Activated naive CD8-positive, alpha-beta T cell (primary cell): Measurements from ENCODE around the gene TPH2.

Source experiments
- H3K27ac Mint-ChIP-seq: one replicate; pipeline ENCODE4 v1.8.0; 2021; ENCODE audit warnings: mixed read lengths
- H3K27me3 Mint-ChIP-seq: one replicate; pipeline ENCODE4 v1.8.0; 2021; ENCODE audit warnings: mixed read lengths
- H3K36me3 Mint-ChIP-seq: one replicate; pipeline ENCODE4 v1.8.0; 2021; ENCODE audit warnings: mixed read lengths
- H3K4me1 Mint-ChIP-seq: one replicate; pipeline ENCODE4 v1.8.0; 2021; ENCODE audit warnings: low read depth, mixed read lengths
- H3K4me3 Mint-ChIP-seq: one replicate; pipeline ENCODE4 v1.8.0; 2021; ENCODE audit warnings: mild to moderate bottlenecking, mixed read lengths
- H3K9me3 Mint-ChIP-seq: one replicate; pipeline ENCODE4 v1.8.0; 2021; ENCODE audit warnings: low read depth, mixed read lengths

Gene TPH2

DNA sequence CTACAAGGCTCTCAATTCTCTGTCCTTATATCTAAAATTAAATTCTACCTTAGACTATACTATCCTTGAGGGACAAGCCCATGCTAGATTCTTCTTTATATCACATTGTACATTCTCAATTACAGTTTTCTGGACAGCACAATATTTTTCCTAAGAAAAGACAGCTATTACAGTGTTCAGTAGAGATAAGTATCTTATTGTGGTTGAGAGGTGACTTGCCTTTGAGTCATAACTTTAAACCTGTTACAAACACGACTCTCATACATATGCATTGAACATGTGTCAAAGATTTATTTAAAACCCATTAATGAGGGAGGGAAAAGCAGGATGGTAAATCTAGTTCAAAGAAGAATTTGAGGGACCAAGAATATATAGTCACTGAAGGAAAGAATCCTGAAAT is 61.1 kb downstream of the TPH2 start:
- Mint-ChIP-seq H3K9me3 (no peaks in the 10 kb centered on the region), H3K27me3 (peaks cover 9% of the 10 kb centered on the region), H3K4me1 (no peaks in the 10 kb centered on the region), H3K27ac (no peak overlapping the region), H3K36me3 (no peaks in the 10 kb centered on the region), H3K4me3 (no peak overlapping the region)

DNA sequence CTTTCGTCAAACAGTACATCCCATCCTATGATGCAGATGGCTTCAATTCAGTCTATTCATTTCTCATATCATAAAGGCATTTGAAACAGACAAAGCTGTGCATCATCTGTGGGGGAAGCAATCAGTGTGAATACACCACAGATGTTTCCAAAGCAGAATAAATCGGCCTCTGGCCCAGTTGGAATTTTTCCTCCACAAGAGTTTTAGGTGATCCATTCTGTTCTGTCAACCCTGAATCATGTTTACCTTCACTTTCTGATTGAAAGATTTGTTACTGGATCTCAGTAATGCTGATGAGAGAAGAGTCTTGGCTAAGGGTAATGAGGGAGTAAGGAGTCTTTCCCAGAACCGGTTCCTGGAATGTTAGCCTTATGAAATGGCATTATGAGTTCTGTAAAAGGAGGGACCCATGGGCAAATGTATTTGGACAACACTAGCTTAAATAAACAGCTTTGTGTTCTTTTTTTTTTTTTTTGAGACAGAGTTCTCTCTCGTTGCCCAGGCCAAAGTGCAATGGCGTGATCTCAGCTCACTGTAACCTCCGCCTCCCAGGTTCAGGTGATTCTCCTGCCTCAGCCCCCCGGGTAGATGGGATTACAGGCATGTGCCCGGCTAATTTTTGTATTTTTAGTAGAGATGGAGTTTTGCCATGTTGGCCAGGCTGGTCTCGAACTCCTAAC is 62.5 kb downstream of the TPH2 start:
- no peaks in the 10 kb centered on the region for H3K36me3 Mint-ChIP-seq
- H3K4me1 Mint-ChIP-seq, result no peaks in the 10 kb centered on the region
- H3K27ac Mint-ChIP-seq, result no peak overlapping the region
- peaks cover 14% of the 10 kb centered on the region for H3K27me3 Mint-ChIP-seq
- H3K9me3 Mint-ChIP-seq, result no peaks in the 10 kb centered on the region
- no peak overlapping the region for H3K4me3 Mint-ChIP-seq

DNA sequence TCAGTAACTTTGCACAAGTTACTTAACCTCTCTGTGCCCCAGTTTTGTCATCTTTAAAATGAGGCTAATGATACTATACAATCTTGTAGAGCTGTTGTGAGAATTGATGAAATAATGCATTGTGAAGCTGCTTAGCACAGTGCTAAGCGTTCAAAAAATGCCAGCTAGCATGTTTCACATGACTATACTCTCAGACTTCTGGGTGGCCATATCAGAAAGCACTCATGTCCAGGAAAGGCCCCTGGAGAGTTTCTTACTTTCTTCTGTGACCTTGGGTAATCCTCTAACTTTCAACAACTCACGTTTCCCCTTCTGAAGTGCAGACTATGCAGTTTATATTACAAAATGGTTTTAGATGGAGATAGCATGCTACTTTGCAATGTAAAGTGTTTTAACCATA is 68.1 kb downstream of the TPH2 start:
- no peaks in the 10 kb centered on the region for H3K9me3 Mint-ChIP-seq
- no peak overlapping the region for H3K27ac Mint-ChIP-seq
- no peaks in the 10 kb centered on the region for H3K4me1 Mint-ChIP-seq
- H3K4me3 Mint-ChIP-seq, result no peak overlapping the region
- H3K36me3 Mint-ChIP-seq, result no peaks in the 10 kb centered on the region
- H3K27me3 Mint-ChIP-seq, result peaks cover 11% of the 10 kb centered on the region

DNA sequence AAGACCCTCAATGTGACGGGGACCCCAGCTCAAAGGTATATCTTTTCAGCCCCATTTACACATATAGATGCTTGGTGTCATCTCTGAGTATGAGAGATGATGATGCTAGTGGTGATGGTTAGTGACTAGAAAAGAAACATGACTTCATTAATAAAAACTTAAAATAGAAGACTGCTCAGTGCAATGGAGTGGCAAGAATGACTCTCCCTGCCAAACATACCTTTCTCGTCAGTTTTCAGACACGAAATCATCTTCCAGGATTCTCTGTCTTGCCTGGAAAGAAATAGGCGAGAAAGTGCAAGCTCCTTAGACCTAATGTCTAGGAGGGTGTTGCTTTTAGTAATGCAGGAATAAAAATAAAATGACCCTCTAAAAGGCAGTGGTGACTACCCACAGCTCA is 71.7 kb downstream of the TPH2 start:
- H3K27ac Mint-ChIP-seq, result no peak overlapping the region
- H3K9me3 Mint-ChIP-seq, result no peaks in the 10 kb centered on the region
- no peak overlapping the region for H3K4me3 Mint-ChIP-seq
- H3K27me3 Mint-ChIP-seq, result peaks cover 13% of the 10 kb centered on the region
- H3K4me1 Mint-ChIP-seq, result no peaks in the 10 kb centered on the region
- H3K36me3 Mint-ChIP-seq, result no peaks in the 10 kb centered on the region

DNA sequence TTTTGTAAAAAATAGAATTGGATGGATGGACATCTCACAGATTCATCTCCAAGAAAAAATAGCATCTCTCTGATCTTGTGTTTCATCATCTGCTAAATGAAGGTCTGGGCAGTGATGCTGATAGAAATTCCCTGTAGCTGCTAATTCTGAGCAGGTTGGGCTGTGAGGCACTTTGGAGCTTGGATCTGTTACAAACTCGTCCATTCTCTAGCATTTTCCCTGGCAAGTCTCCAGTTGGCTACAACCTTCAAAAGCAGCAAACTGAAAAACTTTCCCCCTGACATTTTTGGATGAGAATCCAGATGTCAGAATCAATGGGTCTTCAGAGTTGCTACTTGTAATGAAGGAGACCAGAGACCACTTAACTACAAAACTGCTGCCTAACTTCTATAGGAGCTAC is 72.7 kb downstream of the TPH2 start:
- no peak overlapping the region for H3K4me3 Mint-ChIP-seq
- no peaks in the 10 kb centered on the region for H3K36me3 Mint-ChIP-seq
- no peak overlapping the region for H3K27ac Mint-ChIP-seq
- H3K4me1 Mint-ChIP-seq, result no peaks in the 10 kb centered on the region
- no peaks in the 10 kb centered on the region for H3K9me3 Mint-ChIP-seq
- peaks cover 6% of the 10 kb centered on the region for H3K27me3 Mint-ChIP-seq

DNA sequence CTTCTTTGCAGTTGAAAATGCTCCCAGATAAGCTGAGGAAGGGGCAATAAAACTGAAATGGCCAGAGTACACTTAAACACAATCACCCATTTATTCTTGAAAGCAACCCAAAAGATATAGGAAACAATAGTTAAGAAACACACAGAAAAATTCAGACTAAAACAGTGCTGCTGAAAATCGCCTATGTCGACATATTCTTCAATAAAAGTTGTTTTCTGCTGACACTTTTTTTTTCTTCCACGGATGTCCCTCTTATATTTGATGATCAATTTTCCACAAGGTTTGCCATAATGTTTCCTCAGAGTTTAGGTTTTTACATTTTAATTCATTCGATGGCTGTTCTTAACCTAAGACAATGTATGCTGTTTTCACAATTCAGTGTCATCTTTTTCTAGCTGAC is 74.2 kb downstream of the TPH2 start:
- no peaks in the 10 kb centered on the region for H3K36me3 Mint-ChIP-seq
- no peaks in the 10 kb centered on the region for H3K9me3 Mint-ChIP-seq
- H3K27ac Mint-ChIP-seq, result no peak overlapping the region
- peaks cover 6% of the 10 kb centered on the region for H3K27me3 Mint-ChIP-seq
- H3K4me3 Mint-ChIP-seq, result no peak overlapping the region
- H3K4me1 Mint-ChIP-seq, result no peaks in the 10 kb centered on the region

DNA sequence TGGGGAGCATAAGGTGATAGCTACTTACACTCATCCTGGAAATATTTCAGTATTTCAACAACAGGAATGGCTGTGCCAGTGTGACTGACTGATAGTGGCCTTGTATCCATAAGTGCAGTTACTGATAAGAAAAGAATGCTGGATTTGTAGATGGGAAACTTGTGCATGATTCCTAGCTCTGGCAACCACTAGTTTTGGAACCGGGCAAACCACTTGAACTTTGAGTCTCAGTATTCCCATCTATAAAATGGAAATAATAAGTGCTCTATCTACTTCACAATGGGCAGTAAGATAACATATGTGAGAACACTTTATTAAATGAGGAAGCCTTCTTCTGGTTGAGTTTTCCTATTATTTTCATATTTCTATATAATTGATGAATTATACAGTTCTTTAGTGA is 77.2 kb downstream of the TPH2 start:
- no peak overlapping the region for H3K27ac Mint-ChIP-seq
- H3K9me3 Mint-ChIP-seq, result no peaks in the 10 kb centered on the region
- peaks cover 13% of the 10 kb centered on the region for H3K27me3 Mint-ChIP-seq
- no peaks in the 10 kb centered on the region for H3K4me1 Mint-ChIP-seq
- H3K36me3 Mint-ChIP-seq, result no peaks in the 10 kb centered on the region
- no peak overlapping the region for H3K4me3 Mint-ChIP-seq

DNA sequence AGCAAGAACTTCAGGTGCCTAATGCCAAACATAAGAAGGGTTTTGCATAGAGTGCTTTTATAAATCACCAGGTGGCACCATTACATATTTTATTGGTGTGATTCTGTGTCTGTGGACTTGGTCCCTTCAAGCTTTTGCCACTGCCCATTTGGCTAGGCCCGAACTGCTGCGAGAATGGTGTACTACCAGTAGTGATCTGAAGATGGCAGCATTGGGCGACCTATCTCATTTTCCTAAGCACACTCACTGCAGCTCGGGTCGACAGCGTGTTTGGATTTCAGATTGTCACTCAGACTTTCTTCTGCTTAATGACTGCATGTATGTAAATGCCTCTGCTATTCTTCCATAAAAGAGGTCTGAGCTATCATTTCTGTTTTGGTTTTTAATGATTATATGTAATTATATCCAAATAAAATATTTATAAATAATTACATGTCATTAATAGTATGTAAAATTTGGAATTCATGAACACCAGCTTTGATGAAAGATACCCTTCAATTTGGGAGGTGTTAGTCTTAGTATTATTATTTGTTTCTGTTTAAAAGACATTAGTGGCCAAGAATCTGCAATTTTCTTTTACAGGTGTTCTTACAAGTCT is 78.5 kb downstream of the TPH2 start:
- no peak overlapping the region for H3K27ac Mint-ChIP-seq
- no peak overlapping the region for H3K4me3 Mint-ChIP-seq
- H3K9me3 Mint-ChIP-seq, result no peaks in the 10 kb centered on the region
- peaks cover 12% of the 10 kb centered on the region for H3K27me3 Mint-ChIP-seq
- H3K36me3 Mint-ChIP-seq, result no peaks in the 10 kb centered on the region
- no peaks in the 10 kb centered on the region for H3K4me1 Mint-ChIP-seq

DNA sequence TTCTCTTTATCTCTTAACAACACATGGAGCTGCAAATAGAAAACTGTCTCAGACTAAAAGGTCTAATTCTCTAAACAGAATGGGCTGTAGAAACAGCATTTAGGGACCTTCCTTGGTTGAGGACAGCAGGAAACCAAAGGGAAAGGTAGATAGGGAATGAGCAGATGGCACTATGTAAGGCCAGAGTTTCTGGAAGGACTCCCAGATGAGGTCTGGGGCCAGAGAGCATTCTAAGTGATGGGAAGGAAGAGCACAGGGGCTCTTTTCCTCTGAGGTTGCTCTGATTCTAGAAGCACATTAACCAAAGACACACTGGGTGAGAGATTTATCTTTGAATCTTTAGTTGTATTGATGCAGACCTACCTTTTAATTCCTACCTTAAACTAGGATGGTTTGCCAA is 79.4 kb downstream of the TPH2 start:
- Mint-ChIP-seq H3K4me1 (no peaks in the 10 kb centered on the region), H3K9me3 (no peaks in the 10 kb centered on the region), H3K36me3 (no peaks in the 10 kb centered on the region), H3K27ac (no peak overlapping the region), H3K27me3 (peaks cover 14% of the 10 kb centered on the region), H3K4me3 (no peak overlapping the region)

DNA sequence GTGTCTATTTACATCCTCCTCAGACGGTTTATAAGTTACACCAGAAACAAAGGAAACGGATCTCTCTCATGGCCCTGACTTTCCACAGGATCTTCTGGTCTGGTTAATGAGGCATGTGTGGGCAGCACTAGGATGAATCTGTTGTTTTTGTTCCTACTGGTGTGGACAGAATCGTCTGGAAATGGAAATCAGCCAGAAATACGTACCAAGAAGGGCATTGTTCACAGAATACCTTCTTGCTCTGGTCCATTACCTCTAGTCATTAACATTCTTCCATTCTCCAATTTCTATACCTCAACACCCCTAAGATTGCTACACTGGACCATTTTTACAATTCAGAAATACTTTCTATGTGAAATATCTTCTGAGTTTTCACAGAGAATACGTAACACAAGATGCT is 86.0 kb downstream of the TPH2 start:
- Mint-ChIP-seq H3K27me3 (peaks cover 10% of the 10 kb centered on the region), H3K4me3 (no peak overlapping the region)

DNA sequence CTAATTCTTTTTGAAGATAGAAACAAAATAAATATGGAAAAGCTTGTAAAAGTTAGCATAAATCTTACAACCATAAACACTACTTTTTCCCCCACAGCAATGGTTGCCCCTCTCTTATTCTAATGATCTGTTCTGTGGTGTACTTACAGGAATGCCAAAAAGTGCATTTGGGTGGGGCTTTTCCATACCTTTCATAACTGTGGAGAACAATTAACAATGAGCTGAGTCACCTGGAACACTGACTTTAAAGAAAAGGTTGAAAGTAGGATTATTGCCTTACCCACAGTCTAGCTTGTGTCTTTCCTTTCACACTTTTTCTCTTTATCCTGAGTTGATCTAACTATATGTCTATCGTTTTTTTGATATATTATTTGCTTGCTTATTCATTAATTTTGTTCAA is 86.9 kb downstream of the TPH2 start:
- Mint-ChIP-seq H3K4me1 (no peaks in the 10 kb centered on the region), H3K27me3 (peaks cover 8% of the 10 kb centered on the region), H3K9me3 (no peaks in the 10 kb centered on the region), H3K27ac (no peak overlapping the region), H3K4me3 (no peak overlapping the region), H3K36me3 (no peaks in the 10 kb centered on the region)

More for the DNA sequence above, 86.0 kb downstream of the TPH2 start:
- Mint-ChIP-seq H3K27ac (no peak overlapping the region), H3K36me3 (no peaks in the 10 kb centered on the region), H3K9me3 (no peaks in the 10 kb centered on the region), H3K4me1 (no peaks in the 10 kb centered on the region)

DNA sequence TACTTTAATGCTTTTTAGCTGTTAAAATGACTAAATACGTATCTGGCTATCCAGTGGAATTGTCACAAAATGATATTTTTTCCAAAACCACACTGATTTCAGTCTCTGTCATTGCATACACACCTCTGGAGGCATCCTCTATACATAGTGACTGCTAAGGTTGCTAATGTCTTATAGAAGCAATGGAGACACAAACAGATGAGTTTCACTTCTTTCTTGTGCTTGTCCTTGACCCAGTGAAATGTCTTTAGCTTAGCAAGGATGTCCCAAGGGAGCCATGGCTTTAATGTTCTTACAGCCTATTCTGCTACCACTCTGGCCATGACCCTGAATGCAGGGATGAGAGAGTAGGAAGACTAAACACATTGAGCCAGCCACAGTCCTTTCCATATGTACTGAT is 90.3 kb downstream of the TPH2 start:
- no peaks in the 10 kb centered on the region for H3K4me1 Mint-ChIP-seq
- no peak overlapping the region for H3K27ac Mint-ChIP-seq
- no peaks in the 10 kb centered on the region for H3K9me3 Mint-ChIP-seq
- peaks cover 4% of the 10 kb centered on the region for H3K27me3 Mint-ChIP-seq
- H3K4me3 Mint-ChIP-seq, result no peak overlapping the region
- H3K36me3 Mint-ChIP-seq, result no peaks in the 10 kb centered on the region

DNA sequence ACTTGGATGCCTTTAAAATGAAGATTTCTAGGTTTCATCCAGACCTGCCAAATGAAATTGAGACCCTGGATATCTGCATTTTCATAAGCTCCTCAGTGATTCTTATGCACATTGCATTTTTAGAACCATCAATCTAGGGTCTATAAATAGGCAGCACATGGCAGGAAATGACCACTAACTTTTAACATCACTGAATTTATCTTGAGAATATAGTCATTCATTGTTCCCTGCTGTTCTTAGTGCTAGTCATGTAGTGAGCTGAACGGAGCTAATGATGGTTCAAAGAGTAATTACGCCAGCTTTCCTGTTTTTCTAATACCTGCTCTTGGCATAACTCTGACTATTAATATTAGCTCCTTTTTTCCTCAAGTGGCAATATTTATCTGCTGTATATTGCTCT is 91.6 kb downstream of the TPH2 start:
- Mint-ChIP-seq H3K36me3 (no peaks in the 10 kb centered on the region), H3K4me1 (no peaks in the 10 kb centered on the region), H3K9me3 (no peaks in the 10 kb centered on the region), H3K27ac (no peak overlapping the region), H3K4me3 (no peak overlapping the region), H3K27me3 (peaks cover 2% of the 10 kb centered on the region)

DNA sequence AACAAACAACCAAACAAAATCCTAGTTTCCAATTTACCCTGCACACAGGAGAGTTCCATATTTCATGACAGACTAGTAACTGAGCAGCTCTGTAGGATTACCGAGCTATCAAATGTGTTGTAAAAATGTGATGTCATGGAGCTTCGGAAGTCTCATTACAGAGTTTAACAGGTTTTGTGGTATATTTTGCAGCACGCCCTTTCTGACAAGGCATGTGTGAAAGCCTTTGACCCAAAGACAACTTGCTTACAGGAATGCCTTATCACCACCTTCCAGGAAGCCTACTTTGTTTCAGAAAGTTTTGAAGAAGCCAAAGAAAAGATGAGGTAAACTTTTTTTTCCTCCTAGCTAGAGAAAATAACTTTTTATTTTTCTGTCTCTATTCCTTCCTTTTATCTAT is 92.4 kb downstream of the TPH2 start:
- Mint-ChIP-seq H3K4me3 (no peak overlapping the region), H3K27me3 (peaks cover 2% of the 10 kb centered on the region), H3K36me3 (no peaks in the 10 kb centered on the region), H3K4me1 (no peaks in the 10 kb centered on the region), H3K9me3 (no peaks in the 10 kb centered on the region), H3K27ac (no peak overlapping the region)

DNA sequence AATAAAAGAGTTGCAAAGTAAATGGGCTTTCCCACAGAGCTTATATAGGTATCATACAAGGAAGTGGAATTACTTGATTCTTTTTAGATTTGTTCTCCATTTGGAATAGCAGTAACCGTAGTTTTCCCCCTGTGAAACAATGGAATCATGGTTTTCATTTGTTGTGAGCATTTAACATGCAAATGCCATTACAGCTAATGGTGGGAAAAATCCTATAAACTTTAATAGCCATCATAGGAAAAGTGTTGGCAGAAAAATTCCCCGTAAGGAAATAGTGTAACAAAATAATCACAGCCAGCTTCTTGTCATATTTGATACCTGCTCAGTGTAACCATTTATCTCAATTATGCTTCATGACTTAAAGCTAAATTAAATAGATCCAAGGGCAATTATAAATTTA is 95.3 kb downstream of the TPH2 start:
- no peaks in the 10 kb centered on the region for H3K36me3 Mint-ChIP-seq
- H3K27ac Mint-ChIP-seq, result no peak overlapping the region
- no peak overlapping the region for H3K4me3 Mint-ChIP-seq
- peaks cover 2% of the 10 kb centered on the region for H3K27me3 Mint-ChIP-seq
- H3K9me3 Mint-ChIP-seq, result no peaks in the 10 kb centered on the region
- H3K4me1 Mint-ChIP-seq, result no peaks in the 10 kb centered on the region

DNA sequence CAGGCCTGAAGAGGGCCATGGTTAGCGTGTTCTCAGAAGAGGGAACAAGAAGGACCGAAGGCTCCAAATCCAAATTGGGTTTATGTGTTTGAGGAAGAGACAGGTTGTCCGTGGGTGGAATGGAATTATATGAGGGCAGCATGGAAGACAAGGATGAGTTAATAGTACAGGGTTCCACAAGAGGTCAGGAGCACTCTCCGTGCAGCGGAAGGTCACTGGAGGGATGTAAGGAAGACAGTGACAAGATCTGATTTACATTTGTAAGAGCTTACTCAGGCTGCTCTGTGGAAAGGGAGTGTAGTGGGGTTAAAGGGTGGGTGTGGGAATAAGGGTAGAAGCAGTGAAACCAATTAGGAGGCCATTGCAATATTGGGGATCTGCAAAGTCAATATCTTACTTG is 97.0 kb downstream of the TPH2 start:
- Mint-ChIP-seq H3K4me1 (no peaks in the 10 kb centered on the region), H3K9me3 (no peaks in the 10 kb centered on the region), H3K27me3 (peaks cover 2% of the 10 kb centered on the region), H3K27ac (no peak overlapping the region), H3K4me3 (no peak overlapping the region), H3K36me3 (no peaks in the 10 kb centered on the region)
